Thyroid gland (tissue), 4 donors: ENCODE measurements around the gene NDUFA1.

Experiments
- POLR2A ChIP-seq, 2 donors: fragments of 450-650 bp; IDR thresholded peaks; one replicate each; pipeline ENCODE4 v1.6.1; 2017; ENCODE audit warnings: antibody characterized with exemption in 2 of 2, mild to moderate bottlenecking in 2 of 2, moderate library complexity in 1 of 2
- TF ChIP-seq, protein P1 (sequence below), 6 experiments: fragments of 200-600 bp in 3 of 6; fragments of 450-650 bp in 3 of 6; sonication (generic) in 3 of 6; IDR thresholded peaks; one replicate each; pipeline ENCODE4 v1.5.1; 2016 to 2019; ENCODE audit warnings: antibody characterized with exemption in 6 of 6, mild to moderate bottlenecking in 2 of 6, inconsistent platforms in 1 of 6, moderate library complexity in 1 of 6

DNA sequence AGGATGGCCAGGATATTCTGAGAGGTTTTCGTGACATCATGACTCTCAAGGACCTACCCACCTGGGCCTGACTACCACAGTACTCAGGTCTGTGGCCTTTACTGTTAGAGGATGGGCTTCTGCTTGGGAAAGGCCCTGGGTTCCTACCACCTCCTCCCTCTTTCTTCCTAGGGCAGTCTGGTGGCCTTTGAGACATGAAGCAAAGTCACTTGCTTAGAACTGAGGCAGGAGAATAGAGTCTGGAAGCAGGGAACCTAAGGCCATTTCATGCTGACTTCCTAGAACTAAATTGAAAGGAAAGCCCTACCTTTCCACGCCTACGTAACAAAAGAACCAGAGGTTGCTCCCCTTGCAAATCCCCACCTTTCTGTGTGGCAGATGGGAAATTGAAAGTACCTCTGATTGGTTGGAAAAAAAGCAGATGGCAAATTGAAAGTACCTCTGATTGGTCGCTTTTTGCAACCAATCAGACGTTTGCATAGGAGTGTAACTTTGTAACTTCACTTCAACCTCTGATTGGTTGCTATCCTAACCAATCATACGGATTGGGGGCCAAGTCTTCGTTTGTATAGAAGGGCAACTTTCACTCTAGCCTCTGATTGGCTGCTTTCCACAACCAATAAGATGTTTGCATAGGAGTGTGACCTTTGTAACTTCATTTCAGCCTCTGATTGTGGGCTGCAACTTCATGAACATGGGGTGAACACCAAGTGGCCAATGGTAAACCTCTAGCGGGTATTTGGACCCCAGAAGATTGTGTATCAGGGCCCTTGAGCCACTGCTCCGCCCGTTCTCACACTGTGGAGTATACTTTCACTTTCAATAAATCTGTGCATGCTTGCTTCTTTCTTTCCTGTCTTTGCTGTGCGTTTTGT, 14.2 kb downstream of the NDUFA1 start:
- TF ChIP-seq POLR2A (IDR thresholded peaks at IDR 0.05): no peak
- TF ChIP-seq, protein P1, sequence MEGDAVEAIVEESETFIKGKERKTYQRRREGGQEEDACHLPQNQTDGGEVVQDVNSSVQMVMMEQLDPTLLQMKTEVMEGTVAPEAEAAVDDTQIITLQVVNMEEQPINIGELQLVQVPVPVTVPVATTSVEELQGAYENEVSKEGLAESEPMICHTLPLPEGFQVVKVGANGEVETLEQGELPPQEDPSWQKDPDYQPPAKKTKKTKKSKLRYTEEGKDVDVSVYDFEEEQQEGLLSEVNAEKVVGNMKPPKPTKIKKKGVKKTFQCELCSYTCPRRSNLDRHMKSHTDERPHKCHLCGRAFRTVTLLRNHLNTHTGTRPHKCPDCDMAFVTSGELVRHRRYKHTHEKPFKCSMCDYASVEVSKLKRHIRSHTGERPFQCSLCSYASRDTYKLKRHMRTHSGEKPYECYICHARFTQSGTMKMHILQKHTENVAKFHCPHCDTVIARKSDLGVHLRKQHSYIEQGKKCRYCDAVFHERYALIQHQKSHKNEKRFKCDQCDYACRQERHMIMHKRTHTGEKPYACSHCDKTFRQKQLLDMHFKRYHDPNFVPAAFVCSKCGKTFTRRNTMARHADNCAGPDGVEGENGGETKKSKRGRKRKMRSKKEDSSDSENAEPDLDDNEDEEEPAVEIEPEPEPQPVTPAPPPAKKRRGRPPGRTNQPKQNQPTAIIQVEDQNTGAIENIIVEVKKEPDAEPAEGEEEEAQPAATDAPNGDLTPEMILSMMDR (IDR thresholded peaks at IDR 0.05): no peak
